HEK293T (cell line): Measurements from ENCODE around the gene MPL.

ENCODE experiments used
- CTCF ChIA-PET: fragments of 350-600 bp; formaldehyde crosslinking; extraction: SDS; loops from one replicate; lab custom pipeline; 2021; ENCODE audit warnings: antibody characterized with exemption, inconsistent platforms; lab: Yijun Ruan, JAX
- POLR2A ChIA-PET: fragments of 350-600 bp; formaldehyde crosslinking; extraction: SDS; loops from one replicate; lab custom pipeline; 2020; ENCODE audit warnings: antibody characterized with exemption, inconsistent platforms; lab: Yijun Ruan, JAX
- DNase-seq: peaks from one replicate; pipeline ENCODE4 v3.0.0; 2012; ENCODE audit warnings: mixed read lengths; ENCODE audit errors: extremely low spot score
- ARNT ChIP-seq: fragments of 450-650 bp; IDR thresholded peaks from 2 replicates; pipeline ENCODE4 v1.6.1; 2017; ENCODE audit warnings: mild to moderate bottlenecking
- BHLHE40 ChIP-seq: fragments of 450-650 bp; IDR thresholded peaks from 2 replicates; pipeline ENCODE4 v1.6.1; 2016; ENCODE audit warnings: mild to moderate bottlenecking, moderate library complexity, borderline replicate concordance
- CTBP1 ChIP-seq: fragments of 450-650 bp; IDR thresholded peaks from 2 replicates; pipeline ENCODE4 v1.6.1; 2016; ENCODE audit warnings: borderline replicate concordance
- ELF4 ChIP-seq: fragments of 450-650 bp; IDR thresholded peaks from 2 replicates; pipeline ENCODE4 v1.6.1; 2017; ENCODE audit warnings: antibody characterized with exemption
- FOXA1 ChIP-seq: fragments of 450-650 bp; IDR thresholded peaks from 2 replicates; pipeline ENCODE4 v1.6.1; 2016; ENCODE audit warnings: mild to moderate bottlenecking
- FOXK2 ChIP-seq: fragments of 450-650 bp; IDR thresholded peaks from 2 replicates; pipeline ENCODE4 v1.6.1; 2016; ENCODE audit warnings: mild to moderate bottlenecking
- FOXM1 ChIP-seq: fragments of 450-650 bp; IDR thresholded peaks from 2 replicates; pipeline ENCODE4 v1.6.1; 2017; ENCODE audit warnings: mild to moderate bottlenecking, borderline replicate concordance
- HDGF ChIP-seq: fragments of 450-650 bp; IDR thresholded peaks from 2 replicates; pipeline ENCODE4 v1.6.1; 2017; ENCODE audit warnings: antibody characterized with exemption, borderline replicate concordance
- L3MBTL2 ChIP-seq: fragments of 450-650 bp; conservative IDR thresholded peaks from 2 replicates; pipeline ENCODE4 v1.6.1; 2016; ENCODE audit warnings: mild to moderate bottlenecking
- LEF1 ChIP-seq: fragments of 450-650 bp; IDR thresholded peaks from 2 replicates; pipeline ENCODE4 v1.6.1; 2017; ENCODE audit warnings: mild to moderate bottlenecking, borderline replicate concordance
- NFRKB ChIP-seq: fragments of 450-650 bp; IDR thresholded peaks from 2 replicates; pipeline ENCODE4 v1.6.1; 2016; ENCODE audit warnings: mild to moderate bottlenecking, moderate library complexity
- SP1 ChIP-seq: fragments of 450-650 bp; IDR thresholded peaks from 2 replicates; pipeline ENCODE4 v1.6.1; 2017
- SUZ12 ChIP-seq: fragments of 450-650 bp; IDR thresholded peaks from 2 replicates; pipeline ENCODE4 v1.6.1; 2016; ENCODE audit warnings: mild to moderate bottlenecking
- TARDBP ChIP-seq: fragments of 450-650 bp; IDR thresholded peaks from 2 replicates; pipeline ENCODE4 v1.6.1; 2016
- ZNF384 ChIP-seq: fragments of 450-650 bp; IDR thresholded peaks from 2 replicates; pipeline ENCODE4 v1.6.1; 2016
- TF ChIP-seq, protein P1 (sequence below): fragments of 450-650 bp; IDR thresholded peaks from 2 replicates; pipeline ENCODE4 v1.6.1; 2016

Gene MPL

DNA sequence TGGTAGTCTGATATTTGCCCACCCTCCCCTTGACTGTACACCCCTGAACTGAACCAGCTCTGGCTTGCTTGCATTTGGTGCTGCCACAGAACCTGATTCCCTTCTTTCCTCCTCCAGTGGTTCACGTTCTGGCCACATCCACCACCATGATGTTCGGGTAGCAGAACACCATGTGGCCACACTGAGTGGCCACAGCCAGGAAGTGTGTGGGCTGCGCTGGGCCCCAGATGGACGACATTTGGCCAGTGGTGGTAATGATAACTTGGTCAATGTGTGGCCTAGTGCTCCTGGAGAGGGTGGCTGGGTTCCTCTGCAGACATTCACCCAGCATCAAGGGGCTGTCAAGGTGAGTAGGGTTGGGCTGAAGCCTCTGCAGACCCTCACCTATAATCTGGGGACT lies 23.0 kb downstream of the MPL start:
- ChIA-PET CTCF (interaction anchor here (0.6 kb wide), 1 partner anchor 10 kb away, joined by 3 read pairs; no protein-coding TSS in a partner anchor), POLR2A (interaction anchor here (1.6 kb wide), 1 partner anchor 12 kb away, joined by 9 read pairs; no protein-coding TSS in a partner anchor)
- no peak for DNase-seq
- TF ChIP-seq HDGF (no peak), CTBP1 (no peak), ARNT (no peak), LEF1 (no peak), FOXM1 (no peak), ZNF384 (no peak), NFRKB (no peak), TARDBP (no peak), FOXA1 (no peak), FOXK2 (no peak), ELF4 (no peak), SP1 (no peak), L3MBTL2 (no peak)
- TF ChIP-seq, protein P1, sequence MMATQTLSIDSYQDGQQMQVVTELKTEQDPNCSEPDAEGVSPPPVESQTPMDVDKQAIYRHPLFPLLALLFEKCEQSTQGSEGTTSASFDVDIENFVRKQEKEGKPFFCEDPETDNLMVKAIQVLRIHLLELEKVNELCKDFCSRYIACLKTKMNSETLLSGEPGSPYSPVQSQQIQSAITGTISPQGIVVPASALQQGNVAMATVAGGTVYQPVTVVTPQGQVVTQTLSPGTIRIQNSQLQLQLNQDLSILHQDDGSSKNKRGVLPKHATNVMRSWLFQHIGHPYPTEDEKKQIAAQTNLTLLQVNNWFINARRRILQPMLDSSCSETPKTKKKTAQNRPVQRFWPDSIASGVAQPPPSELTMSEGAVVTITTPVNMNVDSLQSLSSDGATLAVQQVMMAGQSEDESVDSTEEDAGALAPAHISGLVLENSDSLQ, result no peak

DNA sequence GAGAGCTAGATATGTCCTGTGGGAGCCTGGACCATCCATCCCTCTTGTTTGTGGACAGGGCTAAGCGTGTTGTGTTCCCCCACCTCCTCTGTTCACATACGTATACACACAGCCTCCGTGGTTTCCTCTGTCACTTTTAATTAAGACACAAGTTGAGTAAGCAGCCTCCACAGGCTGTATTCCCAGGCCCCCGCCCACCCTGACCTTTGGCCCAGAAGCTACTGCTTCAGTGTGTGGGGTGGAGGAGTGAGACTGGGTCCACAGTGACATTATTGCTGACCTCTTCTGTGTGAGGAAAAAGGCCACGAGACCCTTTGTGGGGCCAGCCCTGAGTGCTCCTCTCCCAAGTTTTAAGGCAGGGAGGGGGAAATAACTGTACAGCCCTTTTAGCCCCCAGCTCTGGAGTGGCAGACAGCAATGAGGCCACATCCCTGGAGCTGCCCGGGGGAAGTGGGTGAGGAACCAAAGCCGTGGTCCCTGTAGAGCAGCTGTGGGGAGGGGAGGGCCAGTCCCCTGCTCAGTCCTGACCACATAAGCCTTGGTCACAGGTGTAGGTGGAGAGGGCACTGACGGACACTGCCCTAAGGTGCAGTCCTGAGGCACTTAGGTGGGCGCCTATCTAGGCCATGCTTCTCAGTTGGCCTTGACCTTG lies 25.8 kb downstream of the MPL start:
- DNase-seq, result no peak
- TF ChIP-seq FOXA1 (no peak), BHLHE40 (no peak), ELF4 (no peak), HDGF (no peak), ZNF384 (no peak), NFRKB (no peak), FOXK2 (no peak), SP1 (no peak)
- CTCF ChIA-PET, result no interaction called here
- POLR2A ChIA-PET, result no interaction called here

- no peak for TF ChIP-seq ARNT
- no peak for TF ChIP-seq SP1
- TF ChIP-seq HDGF, result no peak
- no peak for TF ChIP-seq LEF1
- no peak for TF ChIP-seq CTBP1
- no peak for TF ChIP-seq FOXM1
- TF ChIP-seq ELF4, result no peak
- TF ChIP-seq SUZ12, result no peak
- no peak for TF ChIP-seq BHLHE40
- TF ChIP-seq, protein P1, result no peak
- no peak for TF ChIP-seq NFRKB
- no peak for TF ChIP-seq FOXA1
- TF ChIP-seq ZNF384, result no peak
- no peak for TF ChIP-seq FOXK2
- TF ChIP-seq L3MBTL2, result no peak; the same call in 1 of the 2 replicates
- no peak for TF ChIP-seq TARDBP
- no peak for DNase-seq
- ChIA-PET CTCF (no interaction called here), POLR2A (no interaction called here)
Observed at GRCh38 chr1:43363935-43364525, 26.4 kb downstream of the MPL start.

DNA sequence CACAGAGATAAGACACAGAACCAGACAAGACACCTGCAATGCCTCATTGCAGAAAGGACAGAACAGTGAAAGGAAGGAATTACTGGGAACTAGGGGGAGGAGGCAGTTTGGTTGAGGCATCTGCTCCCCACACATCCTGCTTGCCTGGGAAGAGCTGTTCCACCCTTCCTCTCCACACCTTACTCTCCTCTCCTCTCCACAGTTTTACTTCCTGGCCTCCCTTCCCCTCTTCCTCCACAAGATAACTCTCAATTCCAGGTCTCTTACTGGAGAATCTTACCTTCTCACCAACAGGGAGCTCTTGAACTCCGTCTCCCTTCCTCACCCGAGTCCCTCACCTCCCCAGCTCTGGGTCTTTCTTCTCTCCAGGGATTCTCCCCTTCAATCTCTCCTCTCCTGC lies 28.1 kb downstream of the MPL start:
- DNase-seq, result no peak
- TF ChIP-seq BHLHE40 (no peak), FOXA1 (no peak), SP1 (no peak), LEF1 (no peak), L3MBTL2 (no peak), NFRKB (no peak), FOXM1 (no peak), ARNT (no peak), ELF4 (no peak), SUZ12 (no peak), HDGF (no peak), ZNF384 (no peak), CTBP1 (no peak), FOXK2 (no peak), TARDBP (no peak)
- TF ChIP-seq, protein P1, result no peak
- ChIA-PET POLR2A (interaction anchor here (1.0 kb wide), 1 partner anchor 17 kb away, joined by 4 read pairs; no protein-coding TSS in a partner anchor), CTCF (no interaction called here)

DNA sequence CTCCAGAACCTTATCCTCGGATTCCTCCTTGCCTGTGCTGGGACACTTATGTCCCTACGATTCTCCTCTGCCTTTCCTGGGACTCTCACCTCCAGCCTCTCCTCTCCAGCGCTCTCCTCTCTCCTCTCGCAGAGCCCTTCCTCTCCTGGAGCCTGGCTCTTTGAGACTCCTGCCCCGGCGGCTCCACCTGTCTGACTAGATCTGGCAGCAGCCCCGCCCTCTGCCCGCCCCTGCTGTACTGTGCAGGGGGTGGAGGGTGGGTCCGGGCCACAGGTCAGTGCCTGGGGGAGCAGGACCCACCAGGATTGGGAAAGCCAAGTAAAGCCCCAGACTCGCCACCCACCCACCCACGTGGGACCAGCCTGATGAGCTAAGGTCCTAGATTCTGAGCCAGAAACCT lies 28.6 kb downstream of the MPL start:
- POLR2A ChIA-PET, result interaction anchor here (1.0 kb wide), 1 partner anchor 17 kb away, joined by 4 read pairs; no protein-coding TSS in a partner anchor
- TF ChIP-seq HDGF (no peak), LEF1 (no peak), BHLHE40 (no peak), NFRKB (no peak), ARNT (no peak), SUZ12 (no peak), FOXM1 (no peak), FOXA1 (no peak), FOXK2 (no peak), ELF4 (no peak), ZNF384 (no peak), SP1 (no peak), L3MBTL2 (no peak), CTBP1 (no peak), TARDBP (no peak)
- TF ChIP-seq, protein P1, result no peak
- CTCF ChIA-PET, result no interaction called here
- no peak for DNase-seq
